Endothelial cell (in vitro differentiated cells): ENCODE measurements around the gene SLC23A2. TPM values are rescaled to one million over a fixed set of nuclear protein-coding genes. Genes with fewer than 3 reads are reported as not detected.

Source experiments
- DNase-seq: peaks from one replicate; pipeline ENCODE4 v3.0.0; 2021; ENCODE audit warnings: low spot score
- H3K27ac Mint-ChIP-seq: one replicate; pipeline ENCODE4 v1.8.0; 2021; ENCODE audit warnings: mixed read lengths, inconsistent platforms; ENCODE audit not compliant: unreplicated experiment
- H3K27me3 Mint-ChIP-seq: one replicate; pipeline ENCODE4 v1.8.0; 2021; ENCODE audit warnings: mild to moderate bottlenecking, moderate library complexity, mixed read lengths, inconsistent platforms; ENCODE audit not compliant: unreplicated experiment
- H3K36me3 Mint-ChIP-seq: one replicate; pipeline ENCODE4 v1.8.0; 2021; ENCODE audit warnings: mild to moderate bottlenecking, low read depth, mixed read lengths, inconsistent platforms; ENCODE audit not compliant: unreplicated experiment
- H3K4me1 Mint-ChIP-seq: one replicate; pipeline ENCODE4 v1.8.0; 2021; ENCODE audit warnings: mild to moderate bottlenecking, mixed read lengths, inconsistent platforms; ENCODE audit not compliant: unreplicated experiment
- H3K4me3 Mint-ChIP-seq: one replicate; pipeline ENCODE4 v1.8.0; 2021; ENCODE audit warnings: mild to moderate bottlenecking, mixed read lengths, inconsistent platforms; ENCODE audit not compliant: unreplicated experiment
- H3K9me3 Mint-ChIP-seq: one replicate; pipeline ENCODE4 v1.8.0; 2021; ENCODE audit warnings: mixed read lengths, inconsistent platforms; ENCODE audit not compliant: unreplicated experiment
- CTCF ChIP-seq: fragments of 200-600 bp; sonication (generic); IDR thresholded peaks from one replicate; pipeline ENCODE4 v1.5.0; 2021; ENCODE audit warnings: antibody characterized with exemption; ENCODE audit not compliant: unreplicated experiment
- total RNA-seq: library from RNA; stranded (reverse); fragmentation: NEBNext Ultra II Directional; extraction: Animal tissue kit (Norgen Biotek cat#: 25700); gene quantifications from one replicate; pipeline ENCODE4 v1.2.1, GENCODE V29; 2021; ENCODE audit not compliant: unreplicated experiment

The SLC23A2 gene
- total RNA-seq, 1 donor from 2014 or later = 71.3 TPM

- Mint-ChIP-seq H3K4me3 (no peak overlapping the region), H3K36me3 (peaks cover 50% of the 10 kb centered on the region)
Measured at GRCh38 chr20:4896119-4896702, 105.1 kb downstream of the SLC23A2 start.

GRCh38 chr20:4894981-4895381 lies 106.3 kb downstream of the SLC23A2 start:
- Mint-ChIP-seq H3K36me3 (peaks cover 50% of the 10 kb centered on the region), H3K27ac (no peak overlapping the region), H3K27me3 (peaks cover 18% of the 10 kb centered on the region), H3K4me1 (peaks cover 71% of the 10 kb centered on the region), H3K9me3 (no peaks in the 10 kb centered on the region), H3K4me3 (peak overlapping the region; percentile 49)
- no peak for DNase-seq
- no peak for TF ChIP-seq CTCF

More at GRCh38 chr20:4896119-4896702, 105.1 kb downstream of the SLC23A2 start:
- peaks cover 18% of the 10 kb centered on the region for H3K27me3 Mint-ChIP-seq
- H3K27ac Mint-ChIP-seq = no peak overlapping the region
- peaks cover 79% of the 10 kb centered on the region for H3K4me1 Mint-ChIP-seq
- DNase-seq = no peak
- no peak for TF ChIP-seq CTCF
- H3K9me3 Mint-ChIP-seq = no peaks in the 10 kb centered on the region

GRCh38 chr20:4894409-4894808 lies 106.9 kb downstream of the SLC23A2 start:
- H3K27me3 Mint-ChIP-seq = peaks cover 16% of the 10 kb centered on the region

GRCh38 chr20:4893709-4894108 lies 107.6 kb downstream of the SLC23A2 start:
- H3K27me3 Mint-ChIP-seq = peaks cover 14% of the 10 kb centered on the region
- TF ChIP-seq CTCF = no peak
- H3K36me3 Mint-ChIP-seq = peaks cover 48% of the 10 kb centered on the region
- H3K27ac Mint-ChIP-seq = no peak overlapping the region
- H3K9me3 Mint-ChIP-seq = no peaks in the 10 kb centered on the region
- peak overlapping the region; percentile 79 for H3K4me3 Mint-ChIP-seq
- DNase-seq = no peak
- H3K4me1 Mint-ChIP-seq = peaks cover 58% of the 10 kb centered on the region

More at GRCh38 chr20:4894409-4894808, 106.9 kb downstream of the SLC23A2 start:
- no peaks in the 10 kb centered on the region for H3K9me3 Mint-ChIP-seq
- DNase-seq = no peak
- H3K4me3 Mint-ChIP-seq = no peak overlapping the region
- H3K4me1 Mint-ChIP-seq = peaks cover 65% of the 10 kb centered on the region
- TF ChIP-seq CTCF = no peak
- H3K36me3 Mint-ChIP-seq = peaks cover 50% of the 10 kb centered on the region
- no peak overlapping the region for H3K27ac Mint-ChIP-seq

- Mint-ChIP-seq H3K4me3 (no peak overlapping the region), H3K4me1 (peaks cover 43% of the 10 kb centered on the region), H3K36me3 (peaks cover 42% of the 10 kb centered on the region), H3K9me3 (no peaks in the 10 kb centered on the region), H3K27ac (no peak overlapping the region), H3K27me3 (peaks cover 6% of the 10 kb centered on the region)
- TF ChIP-seq CTCF = no peak
- no peak for DNase-seq
Measured at GRCh38 chr20:4891997-4892396, 109.3 kb downstream of the SLC23A2 start.
